SK-N-MC (cell line): Measurements from ENCODE around the gene GPX4.

Experiments used
- EZH2 ChIP-seq: fragments of 200-600 bp; sonication (generic); IDR thresholded peaks from one replicate; pipeline ENCODE4 v1.6.1; 2017; ENCODE audit warnings: antibody characterized with exemption
- FOXP2 ChIP-seq: optimal IDR thresholded peaks from 2 replicates; pipeline ENCODE3; 2011; ENCODE audit warnings: mild to moderate bottlenecking, moderate library complexity; ENCODE audit not compliant: insufficient read depth; ENCODE audit errors: extremely low read length, control extremely low read depth
- POLR2AphosphoS5 ChIP-seq: IDR thresholded peaks from 2 replicates; pipeline ENCODE4 v1.6.1; 2012; ENCODE audit warnings: mild to moderate bottlenecking, low read depth, low read length, borderline replicate concordance

DNA sequence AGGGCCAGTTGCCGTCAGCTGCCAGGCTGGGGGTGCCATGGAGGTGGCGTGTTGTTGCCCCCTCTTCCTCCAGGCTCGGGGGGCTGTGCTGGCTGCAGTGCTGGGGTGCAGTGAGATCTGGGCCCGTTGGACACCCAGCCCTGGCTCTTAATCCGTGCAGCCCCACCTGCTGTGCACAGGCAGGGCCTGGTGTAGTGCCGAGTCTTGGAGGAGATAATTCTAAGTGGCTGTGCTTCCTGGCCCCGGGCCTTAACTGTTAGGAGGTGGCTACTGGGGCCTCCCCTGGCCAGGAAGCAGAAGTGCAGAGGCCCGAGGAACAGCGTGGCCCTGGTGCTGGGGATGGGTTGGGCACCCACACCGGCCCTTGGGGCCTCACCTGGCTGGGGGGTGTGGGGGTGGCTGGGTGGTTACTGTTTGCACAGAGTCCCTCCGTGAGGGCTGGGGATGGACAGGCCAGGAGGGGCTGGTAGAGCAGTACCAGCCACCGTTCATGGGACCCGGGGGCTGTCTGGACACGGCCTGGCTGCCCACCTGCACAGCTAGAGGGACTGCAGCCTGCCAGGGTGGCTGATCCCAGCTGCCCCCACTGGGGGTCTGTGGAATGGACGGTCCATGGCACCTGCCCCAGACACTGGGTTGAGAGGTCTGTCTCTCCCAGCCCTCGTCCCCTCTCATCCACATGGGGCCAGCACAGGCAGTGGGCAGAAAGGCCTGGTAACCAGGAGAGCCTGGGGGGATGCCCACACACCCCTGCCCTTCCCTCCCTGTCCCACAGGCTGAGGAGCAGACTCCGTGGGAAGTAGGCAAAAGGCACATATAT is 3.3 kb downstream of the GPX4 start:
- TF ChIP-seq EZH2 (no peak), POLR2AphosphoS5 (no peak), FOXP2 (no peak)
